IPS DF 6.9 (cell line): ENCODE results near the gene LIMS4.
"Not testable (repeated sequence)": the region's sequence is repeated elsewhere in the genome, so short reads cannot be mapped to it uniquely, and the experiment has no call there.

Experiments used
- DNase-seq: peaks from one replicate; pipeline ENCODE4 v3.0.0-alpha.2; 2013; ENCODE audit warnings: low read depth, low spot score
- H3K27ac ChIP-seq: one replicate; pipeline ENCODE4 v1.5.1; 2013; ENCODE audit warnings: low read length, control low read depth
- H3K27me3 ChIP-seq: 2 replicates; pipeline ENCODE4 v1.6.1; 2013; ENCODE audit warnings: mild to moderate bottlenecking, low read length; ENCODE audit not compliant: control insufficient read depth, insufficient read depth
- H3K36me3 ChIP-seq: 2 replicates; pipeline ENCODE4 v1.6.1; 2013; ENCODE audit warnings: low read length; ENCODE audit not compliant: control insufficient read depth, insufficient read depth
- H3K4me1 ChIP-seq: 2 replicates; pipeline ENCODE4 v1.6.1; 2013; ENCODE audit warnings: low read length; ENCODE audit not compliant: control insufficient read depth, insufficient read depth
- H3K4me3 ChIP-seq: 2 replicates; pipeline ENCODE4 v1.5.1; 2013; ENCODE audit warnings: mild to moderate bottlenecking, low read length
- H3K9me3 ChIP-seq: 2 replicates; pipeline ENCODE4 v1.6.1; 2013; ENCODE audit warnings: low read length, inconsistent platforms; ENCODE audit not compliant: control insufficient read depth, insufficient read depth
- WGBS: extraction: QIAGEN DNeasy Blood & Tissue Kit; methylation state at CpG from one replicate; pipeline ENCODE4 v1.1.7; 2013; ENCODE audit warnings: mixed read lengths, missing lambda C conversion rate; ENCODE audit not compliant: insufficient read length, insufficient coverage; 5-methylcytosine and 5-hydroxymethylcytosine counted together

LIMS4 gene

GRCh38 chr2:110475627-110476359 lies 3.2 kb upstream of the LIMS4 start:
- not testable (repeated sequence) for H3K27me3 ChIP-seq, H3K9me3 ChIP-seq, H3K4me3 ChIP-seq, H3K36me3 ChIP-seq, DNase-seq, H3K4me1 ChIP-seq, H3K27ac ChIP-seq
- no CpG with 5 or more reads among the region's 3 CpGs for WGBS

GRCh38 chr2:110474898-110475297 lies 2.3 kb upstream of the LIMS4 start:
- not testable (repeated sequence) for H3K36me3 ChIP-seq, DNase-seq, H3K9me3 ChIP-seq, H3K4me3 ChIP-seq, H3K4me1 ChIP-seq, H3K27ac ChIP-seq, H3K27me3 ChIP-seq
- no CpG with 5 or more reads among the region's 4 CpGs for WGBS

GRCh38 chr2:110473059-110473358 lies 393 bp upstream of the LIMS4 start:
- not testable (repeated sequence) for H3K4me3 ChIP-seq, H3K36me3 ChIP-seq, H3K27me3 ChIP-seq, H3K27ac ChIP-seq, H3K4me1 ChIP-seq, DNase-seq, H3K9me3 ChIP-seq
- WGBS, result no CpG with 5 or more reads among the region's 3 CpGs

GRCh38 chr2:110468921-110469320 lies 3.7 kb downstream of the LIMS4 start:
- not testable (repeated sequence) for DNase-seq, H3K9me3 ChIP-seq, H3K4me1 ChIP-seq, H3K4me3 ChIP-seq, H3K27me3 ChIP-seq, H3K36me3 ChIP-seq, H3K27ac ChIP-seq
- WGBS, result no CpG with 5 or more reads among the region's 7 CpGs

- not testable (repeated sequence) for H3K27me3 ChIP-seq, DNase-seq, H3K4me3 ChIP-seq, H3K9me3 ChIP-seq, H3K4me1 ChIP-seq, H3K27ac ChIP-seq, H3K36me3 ChIP-seq
- WGBS, result no CpG with 5 or more reads among the region's 8 CpGs
These were observed 7.3 kb downstream of the LIMS4 start for GRCh38 chr2:110465312-110465711.

- H3K4me3 ChIP-seq, H3K36me3 ChIP-seq, DNase-seq, H3K4me1 ChIP-seq, H3K9me3 ChIP-seq, H3K27ac ChIP-seq, H3K27me3 ChIP-seq: not testable (repeated sequence)
- no CpG with 5 or more reads among the region's 2 CpGs for WGBS
These were observed 10.2 kb downstream of the LIMS4 start for GRCh38 chr2:110462458-110462857.

- H3K27ac ChIP-seq, H3K27me3 ChIP-seq, H3K36me3 ChIP-seq, H3K4me1 ChIP-seq, DNase-seq, H3K4me3 ChIP-seq, H3K9me3 ChIP-seq: not testable (repeated sequence)
These were observed 12.3 kb downstream of the LIMS4 start for GRCh38 chr2:110460318-110460717.

- H3K36me3 ChIP-seq, H3K4me3 ChIP-seq, DNase-seq, H3K27me3 ChIP-seq, H3K27ac ChIP-seq, H3K4me1 ChIP-seq, H3K9me3 ChIP-seq: not testable (repeated sequence)
- WGBS, result no CpG with 5 or more reads among the region's 2 CpGs
These were observed 15.4 kb downstream of the LIMS4 start for GRCh38 chr2:110457214-110457590.

GRCh38 chr2:110456291-110457213 lies 16.1 kb downstream of the LIMS4 start:
- not testable (repeated sequence) for H3K4me1 ChIP-seq, H3K36me3 ChIP-seq, DNase-seq, H3K27me3 ChIP-seq, H3K9me3 ChIP-seq, H3K27ac ChIP-seq, H3K4me3 ChIP-seq
- no CpG with 5 or more reads among the region's 16 CpGs for WGBS

GRCh38 chr2:110455080-110455670 lies 17.4 kb downstream of the LIMS4 start:
- H3K4me1 ChIP-seq, H3K4me3 ChIP-seq, H3K9me3 ChIP-seq, H3K27ac ChIP-seq, H3K36me3 ChIP-seq, H3K27me3 ChIP-seq, DNase-seq: not testable (repeated sequence)
- no CpG with 5 or more reads among the region's 6 CpGs for WGBS
